H9 (cell line): ENCODE results near the gene ANGEL1. TPM values are rescaled to one million over a fixed set of nuclear protein-coding genes. Genes with fewer than 3 reads are reported as not detected.

ENCODE experiments used
- DNase-seq: peaks from one replicate; pipeline ENCODE4 v3.0.0-alpha.2; 2017
- H2AFZ ChIP-seq: one replicate; pipeline ENCODE4 v1.6.1; 2013; ENCODE audit warnings: mild to moderate bottlenecking, low read length, control low read depth, moderate library complexity
- H2AK5ac ChIP-seq: 2 replicates; pipeline ENCODE4 v1.6.1; 2013; ENCODE audit warnings: low read length, control low read depth, mixed read lengths; ENCODE audit not compliant: insufficient read length
- H2BK120ac ChIP-seq: one replicate; pipeline ENCODE4 v1.6.1; 2013; ENCODE audit warnings: low read depth, mild to moderate bottlenecking, low read length, control low read depth, inconsistent platforms; ENCODE audit not compliant: poor library complexity, severe bottlenecking
- H2BK12ac ChIP-seq: 2 replicates; pipeline ENCODE4 v1.6.1; 2013; ENCODE audit warnings: low read length, control low read depth, mixed read lengths, low read depth; ENCODE audit not compliant: insufficient read length
- H2BK15ac ChIP-seq: 2 replicates; pipeline ENCODE4 v1.6.1; 2013; ENCODE audit warnings: low read depth, low read length, control low read depth
- H2BK20ac ChIP-seq: one replicate; pipeline ENCODE4 v1.6.1; 2013; ENCODE audit warnings: low read depth, mild to moderate bottlenecking, low read length, control low read depth, inconsistent platforms; ENCODE audit not compliant: poor library complexity, severe bottlenecking
- H2BK5ac ChIP-seq: 2 replicates; pipeline ENCODE4 v1.6.1; 2013; ENCODE audit warnings: low read length, control low read depth, mixed read lengths; ENCODE audit not compliant: insufficient read length
- H3K14ac ChIP-seq: 2 replicates; pipeline ENCODE4 v1.6.1; 2013; ENCODE audit warnings: low read length, control low read depth; ENCODE audit not compliant: insufficient read depth
- H3K18ac ChIP-seq: 2 replicates; pipeline ENCODE4 v1.6.1; 2013; ENCODE audit warnings: low read depth, mild to moderate bottlenecking, mixed read lengths, low read length, control low read depth; ENCODE audit not compliant: insufficient read length
- H3K23ac ChIP-seq: 2 replicates; pipeline ENCODE4 v1.6.1; 2013; ENCODE audit warnings: low read length, control low read depth, mixed read lengths, low read depth; ENCODE audit not compliant: insufficient read length
- H3K23me2 ChIP-seq: 2 replicates; pipeline ENCODE4 v1.6.1; 2013; ENCODE audit warnings: low read depth, mild to moderate bottlenecking, mixed read lengths, low read length, control low read depth; ENCODE audit not compliant: insufficient read length, poor library complexity, severe bottlenecking
- H3K27ac ChIP-seq: 2 replicates; pipeline ENCODE4 v1.5.1; 2013; ENCODE audit warnings: low read length, control low read depth, mixed read lengths, low read depth; ENCODE audit not compliant: insufficient read length
- H3K27me3 ChIP-seq: 2 replicates; pipeline ENCODE4 v1.6.1; 2013; ENCODE audit warnings: low read length, control low read depth, inconsistent platforms; ENCODE audit not compliant: insufficient read depth
- H3K4ac ChIP-seq: 2 replicates; pipeline ENCODE4 v1.6.1; 2013; ENCODE audit warnings: low read depth, mild to moderate bottlenecking, control low read depth, inconsistent platforms, low read length, moderate library complexity
- H3K4me1 ChIP-seq: 2 replicates; pipeline ENCODE4 v1.6.1; 2013; ENCODE audit warnings: low read length, control low read depth, inconsistent platforms; ENCODE audit not compliant: insufficient read depth
- H3K4me2 ChIP-seq: 2 replicates; pipeline ENCODE4 v1.6.1; 2013; ENCODE audit warnings: low read length, control low read depth, mixed read lengths; ENCODE audit not compliant: insufficient read length, insufficient read depth
- H3K56ac ChIP-seq: 2 replicates; pipeline ENCODE4 v1.6.1; 2013; ENCODE audit warnings: low read depth, mild to moderate bottlenecking, mixed read lengths, low read length, control low read depth; ENCODE audit not compliant: insufficient read length
- H3K79me1 ChIP-seq: 2 replicates; pipeline ENCODE4 v1.6.1; 2013; ENCODE audit warnings: low read depth, mild to moderate bottlenecking, moderate library complexity, low read length, control low read depth, inconsistent platforms; ENCODE audit not compliant: insufficient read depth, poor library complexity, severe bottlenecking
- H3K79me2 ChIP-seq: 2 replicates; pipeline ENCODE4 v1.6.1; 2013; ENCODE audit warnings: low read length, control low read depth, inconsistent platforms; ENCODE audit not compliant: insufficient read depth
- H3K9ac ChIP-seq: 2 replicates; pipeline ENCODE4 v1.6.1; 2013; ENCODE audit warnings: low read length, control low read depth, mixed read lengths; ENCODE audit not compliant: insufficient read length; ENCODE audit errors: extremely low read depth
- H3K9me3 ChIP-seq: one replicate; pipeline ENCODE4 v1.6.1; 2013; ENCODE audit warnings: low read depth, low read length, inconsistent platforms; ENCODE audit not compliant: control insufficient read depth
- H3T11ph ChIP-seq: one replicate; pipeline ENCODE4 v1.6.1; 2013; ENCODE audit warnings: mild to moderate bottlenecking, low read length, control low read depth, inconsistent platforms
- H4K20me1 ChIP-seq: one replicate; pipeline ENCODE4 v1.6.1; 2013; ENCODE audit not compliant: control insufficient read depth, insufficient read length, insufficient read depth
- H4K5ac ChIP-seq: 2 replicates; pipeline ENCODE4 v1.6.1; 2013; ENCODE audit warnings: low read depth, mild to moderate bottlenecking, mixed read lengths, low read length, control low read depth; ENCODE audit not compliant: insufficient read length
- H4K8ac ChIP-seq: replicated peaks from 2 replicates; pipeline ENCODE4 v1.6.1; 2013; ENCODE audit warnings: low read length, control low read depth, mixed read lengths, low read depth; ENCODE audit not compliant: insufficient read length
- H4K91ac ChIP-seq: 2 replicates; pipeline ENCODE4 v1.6.1; 2013; ENCODE audit warnings: low read depth, mild to moderate bottlenecking, moderate library complexity, mixed read lengths, low read length, control low read depth; ENCODE audit not compliant: insufficient read length
- H3K27ac Mint-ChIP-seq, 3 experiments: 2 replicates in 2 of 3; 3 replicates in 1 of 3; pipeline ENCODE4 v1.8.0; 2020 to 2021; ENCODE audit warnings: mixed read lengths in 3 of 3, mild to moderate bottlenecking in 1 of 3, moderate library complexity in 1 of 3
- H3K27me3 Mint-ChIP-seq: 2 replicates; pipeline ENCODE4 v1.8.0; 2021; ENCODE audit warnings: low read depth, mild to moderate bottlenecking, moderate library complexity, mixed read lengths
- H3K36me3 Mint-ChIP-seq, 3 experiments: 2 replicates in 2 of 3; 3 replicates in 1 of 3; pipeline ENCODE4 v1.8.0; 2020 to 2021; ENCODE audit warnings: low read depth in 3 of 3, mixed read lengths in 3 of 3; ENCODE audit not compliant: insufficient read depth in 1 of 3
- H3K4me1 Mint-ChIP-seq, 2 experiments: 2 replicates each; pipeline ENCODE4 v1.8.0; 2020; ENCODE audit warnings: mixed read lengths in 2 of 2
- H3K4me3 Mint-ChIP-seq, 2 experiments: 2 replicates in 1 of 2; 3 replicates in 1 of 2; pipeline ENCODE4 v1.8.0; 2020 to 2021; ENCODE audit warnings: mild to moderate bottlenecking in 2 of 2, mixed read lengths in 2 of 2, moderate library complexity in 1 of 2
- H3K9me3 Mint-ChIP-seq, 2 experiments: 2 replicates in 1 of 2; 3 replicates in 1 of 2; pipeline ENCODE4 v1.8.0; 2020; ENCODE audit warnings: mild to moderate bottlenecking in 2 of 2, mixed read lengths in 2 of 2, moderate library complexity in 1 of 2
- WGBS: extraction: QIAGEN DNeasy Blood & Tissue Kit; methylation state at CpG from one replicate; pipeline ENCODE4 v1.1.7; 2013; ENCODE audit warnings: missing lambda C conversion rate, low lambda C conversion rate, mixed read lengths; ENCODE audit not compliant: insufficient read length; ENCODE audit errors: extremely low coverage; 5-methylcytosine and 5-hydroxymethylcytosine counted together
- total RNA-seq: library from RNA; stranded (reverse); gene quantifications from 2 replicates; pipeline ENCODE4 v1.2.1, GENCODE V29; 2021
- TF ChIP-seq, protein P1 (sequence below): fragments of 200-600 bp; sonication (generic); conservative IDR thresholded peaks from 3 replicates; pipeline ENCODE4 v1.8.0; 2021; ENCODE audit warnings: antibody characterized with exemption, mild to moderate bottlenecking

Gene ANGEL1
- total RNA-seq, 1 experiment from 2014 or later = 21.5 TPM

DNA sequence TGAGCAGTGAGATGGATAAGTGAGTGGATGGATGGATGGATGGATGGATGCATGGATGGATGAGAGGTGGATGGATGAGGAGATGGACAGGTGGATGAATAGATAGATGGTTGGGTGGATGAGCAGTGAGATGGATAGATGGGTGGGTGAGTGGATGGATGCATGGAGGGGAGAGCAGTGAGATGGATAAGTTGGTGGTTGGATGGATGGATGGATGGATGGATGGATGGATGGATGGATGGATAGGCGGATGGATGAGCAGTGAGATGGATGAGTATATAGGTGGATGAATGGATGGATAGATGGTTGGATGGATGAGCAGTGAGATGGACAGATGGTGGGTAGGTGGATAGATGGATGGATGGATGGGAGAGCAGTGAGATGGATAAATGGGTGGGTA, 44.1 kb upstream of the ANGEL1 start:
- H2BK120ac ChIP-seq = no peak overlapping the region
- H4K20me1 ChIP-seq = no peaks in the 10 kb centered on the region
- H3K4me2 ChIP-seq = no peak overlapping the region
- no peak overlapping the region for H3K4me3 Mint-ChIP-seq
- DNase-seq = no peak
- no peak overlapping the region for H4K5ac ChIP-seq
- H3K27me3 Mint-ChIP-seq = peaks cover 5% of the 10 kb centered on the region
- H2AK5ac ChIP-seq = no peak overlapping the region
- H3K14ac ChIP-seq = no peak overlapping the region
- no peak overlapping the region for H2BK20ac ChIP-seq
- H3K23ac ChIP-seq = no peak overlapping the region
- H3K4me1 Mint-ChIP-seq = peaks cover 15 to 19% of the 10 kb centered on the region in 2 experiments
- H3K56ac ChIP-seq = no peak overlapping the region
- H4K8ac ChIP-seq = no peak overlapping the region
- no peaks in the 10 kb centered on the region for H3K79me1 ChIP-seq
- H3K9ac ChIP-seq = no peak overlapping the region
- no peaks in the 10 kb centered on the region; a peak in 1 of 5 replicates for H3K9me3 Mint-ChIP-seq
- H2BK15ac ChIP-seq = no peak overlapping the region
- no peaks in the 10 kb centered on the region for H3K23me2 ChIP-seq
- no peaks in the 10 kb centered on the region; the same call in 1 of the 2 replicates for H3K4me1 ChIP-seq
- H2AFZ ChIP-seq = no peak overlapping the region
- H2BK5ac ChIP-seq = no peak overlapping the region
- no peaks in the 10 kb centered on the region for H3K36me3 Mint-ChIP-seq
- no peak overlapping the region for H2BK12ac ChIP-seq
- no peak overlapping the region for H4K91ac ChIP-seq
- no peaks in the 10 kb centered on the region for H3K27me3 ChIP-seq
- no peaks in the 10 kb centered on the region for H3K9me3 ChIP-seq
- WGBS = 100% methylated on average over 1 of the region's 1 CpG
- TF ChIP-seq, protein P1, sequence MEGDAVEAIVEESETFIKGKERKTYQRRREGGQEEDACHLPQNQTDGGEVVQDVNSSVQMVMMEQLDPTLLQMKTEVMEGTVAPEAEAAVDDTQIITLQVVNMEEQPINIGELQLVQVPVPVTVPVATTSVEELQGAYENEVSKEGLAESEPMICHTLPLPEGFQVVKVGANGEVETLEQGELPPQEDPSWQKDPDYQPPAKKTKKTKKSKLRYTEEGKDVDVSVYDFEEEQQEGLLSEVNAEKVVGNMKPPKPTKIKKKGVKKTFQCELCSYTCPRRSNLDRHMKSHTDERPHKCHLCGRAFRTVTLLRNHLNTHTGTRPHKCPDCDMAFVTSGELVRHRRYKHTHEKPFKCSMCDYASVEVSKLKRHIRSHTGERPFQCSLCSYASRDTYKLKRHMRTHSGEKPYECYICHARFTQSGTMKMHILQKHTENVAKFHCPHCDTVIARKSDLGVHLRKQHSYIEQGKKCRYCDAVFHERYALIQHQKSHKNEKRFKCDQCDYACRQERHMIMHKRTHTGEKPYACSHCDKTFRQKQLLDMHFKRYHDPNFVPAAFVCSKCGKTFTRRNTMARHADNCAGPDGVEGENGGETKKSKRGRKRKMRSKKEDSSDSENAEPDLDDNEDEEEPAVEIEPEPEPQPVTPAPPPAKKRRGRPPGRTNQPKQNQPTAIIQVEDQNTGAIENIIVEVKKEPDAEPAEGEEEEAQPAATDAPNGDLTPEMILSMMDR = no peak
- no peak overlapping the region for H3K27ac ChIP-seq
- no peak overlapping the region for H3K18ac ChIP-seq
- no peak overlapping the region for H3K4ac ChIP-seq
- no peaks in the 10 kb centered on the region for H3K79me2 ChIP-seq
- H3T11ph ChIP-seq = no peak overlapping the region
- no peak overlapping the region for H3K27ac Mint-ChIP-seq
